HepG2 (cell line): ENCODE results near the gene ADGRG1. TPM values are rescaled to one million over a fixed set of nuclear protein-coding genes. Genes with fewer than 3 reads are reported as not detected.
A peak's percentile ranks its signal among the peaks of the same experiment; 100 is the strongest.

Experiments used
- AGO1 ChIP-seq: fragments of 200-400 bp; formaldehyde crosslinking; IDR thresholded peaks from 2 replicates; pipeline ENCODE4 v1.6.1; 2017; ENCODE audit warnings: mild to moderate bottlenecking, low read depth, low read length, moderate library complexity; ENCODE audit not compliant: poor library complexity, severe bottlenecking
- ATM ChIP-seq: fragments of 450-650 bp; IDR thresholded peaks from 2 replicates; pipeline ENCODE4 v1.7.1; 2017; ENCODE audit warnings: mild to moderate bottlenecking, borderline replicate concordance
- EP300 ChIP-seq, 3 experiments: sonication (generic) in 1 of 3; formaldehyde crosslinking in 1 of 3; IDR thresholded peaks; 2 replicates each; pipeline versions ENCODE4 v1.5.1 to v1.6.1; 2011 to 2020; ENCODE audit warnings: low read depth in 2 of 3, low read length in 2 of 3, borderline replicate concordance in 1 of 3, improper control_type of control experiment in 1 of 3, mild to moderate bottlenecking in 1 of 3, missing genetic modification reagents in 1 of 3, moderate library complexity in 1 of 3
- GLI4 ChIP-seq: sonication (generic); formaldehyde crosslinking; IDR thresholded peaks from 2 replicates; pipeline ENCODE4 v1.5.1; 2020; ENCODE audit warnings: missing genetic modification reagents, mild to moderate bottlenecking, moderate library complexity, borderline replicate concordance
- HDAC1 ChIP-seq: sonication (generic); formaldehyde crosslinking; IDR thresholded peaks from 2 replicates; pipeline ENCODE4 v1.5.1; 2020; ENCODE audit warnings: mild to moderate bottlenecking, missing genetic modification reagents
- HDAC2 ChIP-seq: sonication (generic); formaldehyde crosslinking; IDR thresholded peaks from 2 replicates; pipeline ENCODE4 v1.4.0; 2020; ENCODE audit warnings: missing genetic modification reagents
- IRF2 ChIP-seq: IDR thresholded peaks from 2 replicates; pipeline ENCODE4 v1.6.1; 2018; ENCODE audit warnings: missing genetic modification reagents, missing compliant biosample characterization
- KAT8 ChIP-seq: IDR thresholded peaks from 2 replicates; pipeline ENCODE4 v1.6.1; 2016; ENCODE audit warnings: missing genetic modification reagents, missing compliant biosample characterization
- MAZ ChIP-seq, 2 experiments: sonication (generic) in 1 of 2; formaldehyde crosslinking in 1 of 2; IDR thresholded peaks; 2 replicates each; pipeline versions ENCODE4 v1.5.0 to v1.6.1; 2012 to 2020; ENCODE audit warnings: low read depth in 2 of 2, mild to moderate bottlenecking in 2 of 2, borderline replicate concordance in 1 of 2, improper control_type of control experiment in 1 of 2, low read length in 1 of 2, missing genetic modification reagents in 1 of 2, moderate library complexity in 1 of 2
- NFATC3 ChIP-seq: sonication (generic); formaldehyde crosslinking; IDR thresholded peaks from 2 replicates; pipeline ENCODE4 v1.5.1; 2020; ENCODE audit warnings: mild to moderate bottlenecking, missing genetic modification reagents
- NFIC ChIP-seq: IDR thresholded peaks from 2 replicates; pipeline ENCODE4 v1.6.1; 2012; ENCODE audit warnings: mild to moderate bottlenecking, low read length, inconsistent platforms
- NFKB2 ChIP-seq: sonication (generic); formaldehyde crosslinking; IDR thresholded peaks from 2 replicates; pipeline ENCODE4 v1.4.0; 2020; ENCODE audit warnings: missing genetic modification reagents, borderline replicate concordance
- NR2F1 ChIP-seq, 2 experiments: fragments of 450-650 bp in 1 of 2; formaldehyde crosslinking in 1 of 2; IDR thresholded peaks; 2 replicates each; pipeline versions ENCODE4 v1.5.0 to v1.6.1; 2016 to 2020; ENCODE audit warnings: mild to moderate bottlenecking in 1 of 2, missing compliant biosample characterization in 1 of 2, missing genetic modification reagents in 1 of 2, moderate library complexity in 1 of 2
- REPIN1 ChIP-seq: sonication (generic); formaldehyde crosslinking; IDR thresholded peaks from 2 replicates; pipeline ENCODE4 v1.8.0; 2022; ENCODE audit warnings: missing genetic modification reagents, low read depth, mild to moderate bottlenecking, borderline replicate concordance
- SP2 ChIP-seq: sonication (generic); formaldehyde crosslinking; IDR thresholded peaks from 2 replicates; pipeline ENCODE4 v1.5.1; 2020; ENCODE audit warnings: mild to moderate bottlenecking, missing genetic modification reagents
- TCF7 ChIP-seq: sonication (generic); IDR thresholded peaks from 2 replicates; pipeline ENCODE4 v1.6.1; 2016; ENCODE audit warnings: antibody characterized with exemption, low read depth
- ZFP37 ChIP-seq: sonication (generic); formaldehyde crosslinking; IDR thresholded peaks from 2 replicates; pipeline ENCODE4 v1.4.0; 2020; ENCODE audit warnings: missing genetic modification reagents, borderline replicate concordance
- ZFP62 ChIP-seq: sonication (generic); formaldehyde crosslinking; IDR thresholded peaks from 2 replicates; pipeline ENCODE4 v1.4.0; 2020; ENCODE audit warnings: missing genetic modification reagents
- ZNF10 ChIP-seq: sonication (generic); formaldehyde crosslinking; IDR thresholded peaks from 2 replicates; pipeline ENCODE4 v1.4.0; 2020; ENCODE audit warnings: mild to moderate bottlenecking, low read depth, missing genetic modification reagents, borderline replicate concordance
- ZNF207 ChIP-seq: fragments of 450-650 bp; IDR thresholded peaks from 2 replicates; pipeline ENCODE4 v1.6.1; 2016; ENCODE audit warnings: antibody characterized with exemption, borderline replicate concordance
- ZNF382 ChIP-seq: sonication (generic); formaldehyde crosslinking; IDR thresholded peaks from 2 replicates; pipeline ENCODE4 v1.5.0; 2020; ENCODE audit warnings: missing genetic modification reagents, mild to moderate bottlenecking, borderline replicate concordance
- ZNF570 ChIP-seq: sonication (generic); formaldehyde crosslinking; IDR thresholded peaks from 2 replicates; pipeline ENCODE4 v1.4.0; 2020; ENCODE audit warnings: mild to moderate bottlenecking, missing genetic modification reagents, borderline replicate concordance
- ZNF605 ChIP-seq: sonication (generic); formaldehyde crosslinking; IDR thresholded peaks from 2 replicates; pipeline ENCODE4 v1.8.0; 2022; ENCODE audit warnings: mild to moderate bottlenecking, missing genetic modification reagents
- ZNF674 ChIP-seq: sonication (generic); formaldehyde crosslinking; IDR thresholded peaks from 2 replicates; pipeline ENCODE4 v1.5.0; 2020; ENCODE audit warnings: low read depth, mild to moderate bottlenecking, missing genetic modification reagents
- ZNF788 ChIP-seq: sonication (generic); formaldehyde crosslinking; IDR thresholded peaks from 2 replicates; pipeline ENCODE4 v1.5.0; 2020; ENCODE audit warnings: mild to moderate bottlenecking, missing genetic modification reagents, borderline replicate concordance
- polyA plus RNA-seq, 8 experiments: library from polyadenylated mRNA; depleted of rRNA in 3 of 8; stranded (reverse) in 7 of 8; unstranded in 1 of 8; fragments of >200 nt; fragmentation: Illumina TruSeq in 4 of 8; extraction: Trizol in 4 of 8; gene quantifications; 2 replicates each; pipeline versions ENCODE4 v1.2.1 to v1.2.3, GENCODE V29; 2011 to 2016; ENCODE audit warnings: low read depth in 4 of 8, missing spikeins in 1 of 8, mixed read lengths in 1 of 8; ENCODE audit not compliant: insufficient read depth in 1 of 8
- total RNA-seq, 5 experiments: library from RNA; depleted of rRNA; stranded (reverse); fragments of >200 nt; fragmentation: Illumina TruSeq; extraction: Trizol; gene quantifications; 2 replicates each; pipeline ENCODE4 v1.2.3, GENCODE V29; 2016; ENCODE audit warnings: low read depth in 1 of 5
- TF ChIP-seq, protein P1 (sequence below): sonication (generic); formaldehyde crosslinking; IDR thresholded peaks from 2 replicates; pipeline ENCODE4 v1.9.0; 2021; ENCODE audit warnings: missing genetic modification reagents, borderline replicate concordance
- TF ChIP-seq, protein P2 (sequence below): sonication (generic); formaldehyde crosslinking; IDR thresholded peaks from 2 replicates; pipeline ENCODE4 v1.5.0; 2020; ENCODE audit warnings: missing genetic modification reagents, mild to moderate bottlenecking, borderline replicate concordance

The ADGRG1 gene
- total and polyA plus RNA-seq, 2 of the 13 experiments (the other 11 are each of a cell fraction or from before 2014, with no cell fraction given) = 2.7 to 5.9 TPM

DNA sequence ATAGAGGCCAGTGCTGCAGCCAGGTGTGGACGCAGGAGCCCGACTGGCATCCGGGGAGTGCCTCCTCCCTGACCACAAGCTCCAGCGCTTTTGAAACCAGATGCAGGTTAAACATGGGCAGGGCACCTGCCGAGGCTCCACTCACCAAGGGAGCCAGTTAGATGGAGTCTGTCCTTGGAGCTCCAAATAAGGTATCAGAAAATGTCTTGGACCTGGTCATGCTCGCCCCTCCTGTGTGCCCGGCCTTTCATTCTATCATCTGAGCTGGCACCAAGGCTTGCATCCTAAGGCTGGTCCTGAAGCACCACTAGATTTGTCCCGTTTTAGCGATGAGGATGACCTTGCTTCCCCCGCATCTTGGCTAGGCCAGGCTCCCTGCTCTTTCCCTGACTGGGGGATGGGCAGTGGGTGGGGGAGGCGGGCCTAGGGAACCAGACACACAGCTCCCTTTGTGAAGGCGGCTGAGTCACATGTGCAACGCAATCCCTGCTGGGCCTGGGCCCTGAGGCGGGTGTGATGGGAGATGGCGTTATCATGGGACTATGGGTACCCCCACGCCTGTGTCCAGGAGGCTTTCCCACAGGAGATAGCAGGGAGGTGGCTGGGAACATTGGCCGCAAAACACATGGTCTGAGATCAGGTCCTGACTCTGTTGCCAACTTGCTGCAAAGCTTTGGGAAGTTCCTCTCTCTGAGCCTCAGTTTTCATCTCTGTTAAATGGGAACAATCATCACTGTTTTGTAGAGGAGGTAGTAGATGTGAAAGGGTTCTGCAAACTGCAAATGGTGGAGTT lies 5.0 kb upstream of the ADGRG1 start (continued):
- no peak for TF ChIP-seq NFATC3 (CRISPR knock-in tag)
- TF ChIP-seq, protein P1, sequence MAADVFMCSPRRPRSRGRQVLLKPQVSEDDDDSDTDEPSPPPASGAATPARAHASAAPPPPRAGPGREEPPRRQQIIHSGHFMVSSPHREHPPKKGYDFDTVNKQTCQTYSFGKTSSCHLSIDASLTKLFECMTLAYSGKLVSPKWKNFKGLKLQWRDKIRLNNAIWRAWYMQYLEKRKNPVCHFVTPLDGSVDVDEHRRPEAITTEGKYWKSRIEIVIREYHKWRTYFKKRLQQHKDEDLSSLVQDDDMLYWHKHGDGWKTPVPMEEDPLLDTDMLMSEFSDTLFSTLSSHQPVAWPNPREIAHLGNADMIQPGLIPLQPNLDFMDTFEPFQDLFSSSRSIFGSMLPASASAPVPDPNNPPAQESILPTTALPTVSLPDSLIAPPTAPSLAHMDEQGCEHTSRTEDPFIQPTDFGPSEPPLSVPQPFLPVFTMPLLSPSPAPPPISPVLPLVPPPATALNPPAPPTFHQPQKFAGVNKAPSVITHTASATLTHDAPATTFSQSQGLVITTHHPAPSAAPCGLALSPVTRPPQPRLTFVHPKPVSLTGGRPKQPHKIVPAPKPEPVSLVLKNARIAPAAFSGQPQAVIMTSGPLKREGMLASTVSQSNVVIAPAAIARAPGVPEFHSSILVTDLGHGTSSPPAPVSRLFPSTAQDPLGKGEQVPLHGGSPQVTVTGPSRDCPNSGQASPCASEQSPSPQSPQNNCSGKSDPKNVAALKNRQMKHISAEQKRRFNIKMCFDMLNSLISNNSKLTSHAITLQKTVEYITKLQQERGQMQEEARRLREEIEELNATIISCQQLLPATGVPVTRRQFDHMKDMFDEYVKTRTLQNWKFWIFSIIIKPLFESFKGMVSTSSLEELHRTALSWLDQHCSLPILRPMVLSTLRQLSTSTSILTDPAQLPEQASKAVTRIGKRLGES (CRISPR knock-in tag) = no peak
- no peak for TF ChIP-seq TCF7
- no peak for TF ChIP-seq SP2
- no peak for TF ChIP-seq ZNF570 (CRISPR knock-in tag)
- TF ChIP-seq MAZ (IDR thresholded peaks at IDR 0.05; ENCODE audit: borderline replicate concordance, low read depth, low read length) = 0 out of 2 replicates have a peak, but pooled peaks have one; percentile 37
- no peak for TF ChIP-seq MAZ (CRISPR knock-in tag; IDR thresholded peaks at IDR 0.05; ENCODE audit: low read depth)
- TF ChIP-seq ZNF788 (CRISPR knock-in tag) = no peak
- TF ChIP-seq ZNF207 = no peak
- TF ChIP-seq NR2F1 (CRISPR knock-in tag; IDR thresholded peaks at IDR 0.05) = no peak
- TF ChIP-seq HDAC2 (CRISPR knock-in tag) = 0 out of 2 replicates have a peak, but pooled peaks have one; percentile 14
- no peak for TF ChIP-seq ZNF674
- no peak for TF ChIP-seq ZNF605 (CRISPR knock-in tag)
- no peak for TF ChIP-seq NFIC
- no peak for TF ChIP-seq AGO1
- TF ChIP-seq ZNF10 (CRISPR knock-in tag) = no peak
- TF ChIP-seq, protein P2, sequence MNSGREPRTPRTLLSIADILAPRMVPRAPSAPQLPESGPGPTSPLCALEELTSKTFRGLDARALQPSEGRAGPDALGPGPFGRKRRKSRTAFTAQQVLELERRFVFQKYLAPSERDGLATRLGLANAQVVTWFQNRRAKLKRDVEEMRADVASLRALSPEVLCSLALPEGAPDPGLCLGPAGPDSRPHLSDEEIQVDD (CRISPR knock-in tag) = no peak
- TF ChIP-seq NFKB2 (CRISPR knock-in tag) = no peak
- peak; percentile 49 to 88; a peak in 2 of 4 replicates for TF ChIP-seq EP300 (IDR thresholded peaks at IDR 0.05; ENCODE audit: low read depth in 2 of 2, low read length in 2 of 2)
- no peak for TF ChIP-seq EP300 (CRISPR knock-in tag; IDR thresholded peaks at IDR 0.05; ENCODE audit: borderline replicate concordance)
- TF ChIP-seq REPIN1 (CRISPR knock-in tag) = 0 out of 2 replicates have a peak, but pooled peaks have one; percentile 32
- TF ChIP-seq ZNF382 (CRISPR knock-in tag) = no peak
- no peak for TF ChIP-seq GLI4 (CRISPR knock-in tag)
- no peak for TF ChIP-seq ZFP62
- TF ChIP-seq HDAC1 = 0 out of 2 replicates have a peak, but pooled peaks have one; percentile 27
- TF ChIP-seq IRF2 (CRISPR knock-in tag) = no peak
- no peak for TF ChIP-seq ATM
- TF ChIP-seq KAT8 (CRISPR knock-in tag) = no peak; the same call in 1 of the 2 replicates
- TF ChIP-seq ZFP37 = no peak
